Epidermal melanocyte (primary cell): ENCODE measurements around the gene HMGN4.

Experiments used
- DNase-seq: peaks from one replicate; pipeline ENCODE4 v3.0.0; 2011; ENCODE audit warnings: low spot score; ENCODE audit not compliant: insufficient read length

The HMGN4 gene

GRCh38 chr6:26552205-26552604 is 14.0 kb downstream of the HMGN4 start:
- no peak for DNase-seq

GRCh38 chr6:26552640-26553188 is 14.5 kb downstream of the HMGN4 start:
- no peak for DNase-seq

- no peak for DNase-seq
Observed at GRCh38 chr6:26553264-26553634, 15.1 kb downstream of the HMGN4 start.

GRCh38 chr6:26553635-26554446 is 15.7 kb downstream of the HMGN4 start:
- peak; percentile 42 for DNase-seq

GRCh38 chr6:26554447-26554696 is 16.2 kb downstream of the HMGN4 start:
- no peak for DNase-seq

GRCh38 chr6:26554697-26555504 is 16.7 kb downstream of the HMGN4 start:
- no peak for DNase-seq

GRCh38 chr6:26555505-26556262 is 17.5 kb downstream of the HMGN4 start:
- DNase-seq: no peak

- no peak for DNase-seq
Observed at GRCh38 chr6:26556263-26557070, 18.3 kb downstream of the HMGN4 start.

GRCh38 chr6:26561533-26562466 is 23.6 kb downstream of the HMGN4 start:
- no peak for DNase-seq

GRCh38 chr6:26563488-26563887 is 25.3 kb downstream of the HMGN4 start:
- no peak for DNase-seq

- DNase-seq: peak; percentile 70
Observed at GRCh38 chr6:26568601-26569432, 30.7 kb downstream of the HMGN4 start.

- DNase-seq: no peak
Observed at GRCh38 chr6:26569433-26569764, 31.2 kb downstream of the HMGN4 start.

GRCh38 chr6:26570027-26570809 is 32.1 kb downstream of the HMGN4 start:
- DNase-seq: no peak

GRCh38 chr6:26571592-26572296 is 33.6 kb downstream of the HMGN4 start:
- DNase-seq: no peak

- no peak for DNase-seq
Observed at GRCh38 chr6:26575494-26575939, 37.4 kb downstream of the HMGN4 start.

GRCh38 chr6:26576407-26576843 is 38.3 kb downstream of the HMGN4 start:
- DNase-seq: no peak

GRCh38 chr6:26576929-26577719 is 39.0 kb downstream of the HMGN4 start:
- no peak for DNase-seq
